Thyroid gland (tissue), 4 donors: ENCODE data around the gene LDAH. TPM values are rescaled to one million over a fixed set of nuclear protein-coding genes. Genes with fewer than 3 reads are reported as not detected.

Experiments
- DNase-seq, 2 donors: peaks; one replicate each; pipeline ENCODE4 v3.0.0-alpha.2; 2019
- H3K27ac ChIP-seq, 3 donors: fragments of 200-600 bp; sonication (generic); 1 replicate in 2 of 3; 2 replicates in 1 of 3; pipeline ENCODE4 v1.5.1; 2016 to 2019; ENCODE audit warnings: mild to moderate bottlenecking in 1 of 3, moderate library complexity in 1 of 3
- H3K27me3 ChIP-seq: fragments of 200-600 bp; sonication (generic); one replicate; pipeline ENCODE4 v1.5.1; 2019
- H3K36me3 ChIP-seq, 2 donors: fragments of 200-600 bp; sonication (generic); one replicate each; pipeline ENCODE4 v1.5.1; 2016 to 2019
- H3K4me1 ChIP-seq, 2 donors: fragments of 200-600 bp; sonication (generic); one replicate each; pipeline ENCODE4 v1.5.1; 2017 to 2019
- H3K4me3 ChIP-seq, 3 donors: fragments of 200-600 bp; sonication (generic); replicated peaks in 1 of 3; 1 replicate in 2 of 3; 2 replicates in 1 of 3; pipeline ENCODE4 v1.5.1; 2016; ENCODE audit warnings: mild to moderate bottlenecking in 1 of 3
- H3K9me3 ChIP-seq: fragments of 200-600 bp; sonication (generic); one replicate; pipeline ENCODE4 v1.5.1; 2017
- CTCF ChIP-seq, 6 experiments: fragments of 200-600 bp in 3 of 6; fragments of 450-650 bp in 3 of 6; sonication (generic) in 3 of 6; IDR thresholded peaks; one replicate each; pipeline ENCODE4 v1.5.1; 2016 to 2019; ENCODE audit warnings: antibody characterized with exemption in 6 of 6, mild to moderate bottlenecking in 2 of 6, inconsistent platforms in 1 of 6, moderate library complexity in 1 of 6
- POLR2A ChIP-seq, 2 donors: fragments of 450-650 bp; IDR thresholded peaks; one replicate each; pipeline ENCODE4 v1.6.1; 2017; ENCODE audit warnings: antibody characterized with exemption in 2 of 2, mild to moderate bottlenecking in 2 of 2, moderate library complexity in 1 of 2
- WGBS, 2 donors: methylation state at CpG; one replicate each; pipeline ENCODE4 v1.1.5; 2017; 5-methylcytosine and 5-hydroxymethylcytosine counted together
- intact Hi-C: fragments of 100-400 bp; cut with DNase I; formaldehyde crosslinking; loops from one replicate; pipeline ENCODE4 v1.15.1; 2023
- total RNA-seq, 4 donors: library from RNA; depleted of rRNA; stranded (reverse); fragments of >200 nt; gene quantifications; one replicate each; pipeline ENCODE4 v1.2.3, GENCODE V29; 2016

The LDAH gene
- total RNA-seq, 4 donors from 2014 or later, result 11.6 to 17.2 (median 16.2) TPM

GRCh38 chr2:20698916-20699613, 123.8 kb downstream of the LDAH start:
- no peaks in the 10 kb centered on the region for H3K27me3 ChIP-seq
- 70 to 74% methylated on average over 4 of the region's 4 CpGs for WGBS, 2 donors
- no peak overlapping the region for H3K4me3 ChIP-seq
- no peak for TF ChIP-seq POLR2A (IDR thresholded peaks at IDR 0.05)
- TF ChIP-seq CTCF (IDR thresholded peaks at IDR 0.05), result no peak
- DNase-seq, result no peak
- intact Hi-C loops, result no loop called here
- no peaks in the 10 kb centered on the region for H3K9me3 ChIP-seq
- H3K27ac ChIP-seq, result no peak overlapping the region
- no peaks in the 10 kb centered on the region for H3K4me1 ChIP-seq
- H3K36me3 ChIP-seq, result no peaks in the 10 kb centered on the region

DNA sequence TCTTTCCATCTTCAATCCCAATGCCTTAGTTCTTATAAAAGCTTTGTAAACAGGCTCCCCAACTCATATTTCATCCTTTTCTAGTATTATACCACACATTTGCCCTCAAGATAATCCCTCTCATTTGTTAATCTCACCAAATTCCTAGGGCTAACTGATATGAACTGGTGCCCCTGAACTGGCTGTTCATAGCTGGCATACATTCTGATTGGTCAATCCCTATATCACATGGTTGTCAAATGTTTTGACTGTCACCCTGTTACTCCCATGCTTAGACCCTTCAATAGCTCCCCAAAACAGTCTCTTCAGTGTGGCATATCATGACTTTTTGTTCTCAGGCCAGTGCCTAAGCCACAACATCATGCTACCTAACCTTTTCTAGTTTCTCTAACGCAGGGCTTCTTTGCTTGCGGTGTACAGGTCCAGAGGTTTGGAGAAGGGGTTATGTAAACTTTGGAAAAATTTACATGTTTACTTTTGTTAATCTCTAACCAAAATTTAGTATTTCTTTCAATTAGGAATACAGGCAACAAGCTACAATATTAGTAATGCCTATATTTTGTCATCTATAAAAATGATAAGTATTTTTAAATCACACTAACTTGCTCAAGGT, 125.5 kb downstream of the LDAH start:
- H3K4me1 ChIP-seq, result no peaks in the 10 kb centered on the region
- no peak for TF ChIP-seq POLR2A (IDR thresholded peaks at IDR 0.05)
- no peak for TF ChIP-seq CTCF (IDR thresholded peaks at IDR 0.05)

DNA sequence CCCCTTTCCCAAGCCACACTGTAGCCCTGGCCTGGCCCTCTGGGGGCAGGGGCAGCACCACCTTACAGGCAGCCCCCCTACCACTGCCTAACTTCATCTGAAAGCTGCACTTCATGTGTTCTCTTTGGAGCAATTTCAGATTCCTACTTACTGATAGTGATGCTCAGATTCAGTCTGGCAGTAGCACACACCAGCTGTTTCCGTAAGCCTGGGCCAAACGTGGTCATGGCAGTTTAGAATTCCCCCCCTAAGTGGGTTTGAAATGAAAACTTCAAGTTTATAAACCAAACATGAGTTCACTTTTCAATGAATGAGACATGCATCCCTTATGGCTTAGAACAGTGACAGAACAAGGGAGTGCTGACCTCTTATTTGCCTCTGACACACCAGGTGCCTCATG, 126.5 kb downstream of the LDAH start:
- TF ChIP-seq POLR2A (IDR thresholded peaks at IDR 0.05) (no peak), CTCF (IDR thresholded peaks at IDR 0.05) (no peak)
- Histone ChIP-seq H3K4me1 (no peaks in the 10 kb centered on the region), H3K27ac (no peak overlapping the region), H3K27me3 (no peaks in the 10 kb centered on the region), H3K36me3 (no peaks in the 10 kb centered on the region), H3K4me3 (no peak overlapping the region), H3K9me3 (no peaks in the 10 kb centered on the region)
- WGBS, 2 donors, result 93 to 94% methylated on average over 2 of the region's 2 CpGs
- intact Hi-C loops, result no loop called here
- no peak for DNase-seq

More for the DNA sequence above, 125.5 kb downstream of the LDAH start:
- no peak for DNase-seq
- Histone ChIP-seq H3K36me3 (no peaks in the 10 kb centered on the region), H3K9me3 (no peaks in the 10 kb centered on the region), H3K4me3 (no peak overlapping the region), H3K27ac (no peak overlapping the region), H3K27me3 (no peaks in the 10 kb centered on the region)
- 97 to 98% methylated on average over 2 of the region's 2 CpGs for WGBS, 2 donors
- intact Hi-C loops, result no loop called here

DNA sequence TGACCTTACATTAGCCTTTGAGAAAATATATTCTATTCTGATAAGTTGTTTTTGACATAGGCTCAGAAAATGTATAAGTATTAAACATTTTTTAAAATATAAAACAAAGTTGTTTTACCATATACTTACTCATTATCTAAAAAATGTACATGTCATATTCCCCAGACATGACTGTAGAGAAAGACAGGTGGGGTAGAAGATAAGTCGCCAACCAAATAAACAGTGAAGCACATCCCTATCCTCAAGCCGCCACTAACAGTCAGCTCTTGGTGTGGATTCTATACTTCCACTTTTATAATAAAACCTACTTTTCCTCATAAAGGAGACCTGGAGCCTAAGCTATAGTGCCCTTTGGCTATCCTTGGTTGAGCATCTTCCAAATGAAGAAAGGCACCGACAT, 129.6 kb downstream of the LDAH start:
- intact Hi-C loops, result no loop called here
- no peak overlapping the region for H3K27ac ChIP-seq
- DNase-seq, result no peak
- 89 to 98% methylated on average over 3 of the region's 3 CpGs for WGBS, 2 donors
- H3K27me3 ChIP-seq, result no peaks in the 10 kb centered on the region
- H3K4me3 ChIP-seq, result no peak overlapping the region
- TF ChIP-seq CTCF (IDR thresholded peaks at IDR 0.05) (no peak), POLR2A (IDR thresholded peaks at IDR 0.05) (no peak)
- no peaks in the 10 kb centered on the region for H3K9me3 ChIP-seq
- H3K4me1 ChIP-seq, result no peaks in the 10 kb centered on the region
- no peaks in the 10 kb centered on the region for H3K36me3 ChIP-seq

GRCh38 chr2:20692081-20692480, 130.8 kb downstream of the LDAH start:
- Histone ChIP-seq H3K27me3 (no peaks in the 10 kb centered on the region), H3K36me3 (no peaks in the 10 kb centered on the region), H3K4me3 (no peak overlapping the region), H3K9me3 (no peaks in the 10 kb centered on the region), H3K4me1 (no peaks in the 10 kb centered on the region), H3K27ac (no peak overlapping the region)
- WGBS, 2 donors, result 88 to 95% methylated on average over 2 of the region's 2 CpGs
- no peak for DNase-seq
- TF ChIP-seq POLR2A (IDR thresholded peaks at IDR 0.05), result no peak
- intact Hi-C loops, result no loop called here
